ENCODE results near the gene RAI1. TPM values are rescaled to one million over a fixed set of nuclear protein-coding genes. Genes with fewer than 3 reads are reported as not detected.
A peak's percentile ranks its signal among the peaks of the same experiment; 100 is the strongest.

The RAI1 gene
- total RNA-seq, 4 donors from 2014 or later: 12.8 to 51.2 (median 47.6) TPM

GRCh38 chr17:17846003-17846402, 164.7 kb downstream of the RAI1 start:
- H3K9me3 ChIP-seq: no peaks in the 10 kb centered on the region
- H3K27ac ChIP-seq: no peak overlapping the region
- H3K4me3 ChIP-seq: no peak overlapping the region
- H3K36me3 ChIP-seq: peaks cover 0 to 11% (median 0%) of the 10 kb centered on the region in 3 donors
- no peaks in the 10 kb centered on the region for H3K27me3 ChIP-seq
- TF ChIP-seq POLR2A (IDR thresholded peaks at IDR 0.05): no peak
- DNase-seq: no peak
- peaks cover 1 to 27% (median 20%) of the 10 kb centered on the region in 4 donors for H3K4me1 ChIP-seq

GRCh38 chr17:17846645-17847044, 165.4 kb downstream of the RAI1 start:
- Histone ChIP-seq H3K4me1 (peaks cover 0 to 27% (median 20%) of the 10 kb centered on the region in 4 donors), H3K9me3 (no peaks in the 10 kb centered on the region), H3K36me3 (peaks cover 0 to 11% (median 0%) of the 10 kb centered on the region in 3 donors), H3K27me3 (no peaks in the 10 kb centered on the region), H3K4me3 (no peak overlapping the region), H3K27ac (no peak overlapping the region)
- TF ChIP-seq CTCF (IDR thresholded peaks at IDR 0.05): no peak
- no peak for TF ChIP-seq POLR2A (IDR thresholded peaks at IDR 0.05)
- DNase-seq: no peak

- H3K9me3 ChIP-seq: no peaks in the 10 kb centered on the region
- H3K4me3 ChIP-seq: no peak overlapping the region
- H3K36me3 ChIP-seq: peaks cover 0 to 11% (median 0%) of the 10 kb centered on the region in 3 donors
- TF ChIP-seq POLR2A (IDR thresholded peaks at IDR 0.05): no peak
- TF ChIP-seq CTCF (IDR thresholded peaks at IDR 0.05): no peak
- no peak overlapping the region for H3K27ac ChIP-seq
- peaks cover 0 to 27% (median 20%) of the 10 kb centered on the region in 4 donors for H3K4me1 ChIP-seq
- no peak for DNase-seq
- no peaks in the 10 kb centered on the region for H3K27me3 ChIP-seq
Measured at GRCh38 chr17:17847118-17847689, 165.9 kb downstream of the RAI1 start.

GRCh38 chr17:17847726-17848125, 166.5 kb downstream of the RAI1 start:
- no peaks in the 10 kb centered on the region for H3K27me3 ChIP-seq
- no peak for DNase-seq

GRCh38 chr17:17848311-17849082, 167.2 kb downstream of the RAI1 start:
- H3K4me1 ChIP-seq: peaks cover 0 to 33% (median 20%) of the 10 kb centered on the region in 4 donors
- no peak overlapping the region for H3K4me3 ChIP-seq
- H3K36me3 ChIP-seq: peaks cover 0 to 11% (median 0%) of the 10 kb centered on the region in 3 donors
- no peak for TF ChIP-seq CTCF (IDR thresholded peaks at IDR 0.05)
- TF ChIP-seq POLR2A (IDR thresholded peaks at IDR 0.05): no peak
- no peaks in the 10 kb centered on the region for H3K27me3 ChIP-seq
- H3K27ac ChIP-seq: peak overlapping the region; percentile 2 to 80 (median 73)
- DNase-seq: no peak
- H3K9me3 ChIP-seq: no peaks in the 10 kb centered on the region

More at GRCh38 chr17:17847726-17848125, 166.5 kb downstream of the RAI1 start:
- H3K9me3 ChIP-seq: no peaks in the 10 kb centered on the region
- TF ChIP-seq CTCF (IDR thresholded peaks at IDR 0.05): no peak
- no peak for TF ChIP-seq POLR2A (IDR thresholded peaks at IDR 0.05)
- no peak overlapping the region for H3K4me3 ChIP-seq
- H3K27ac ChIP-seq: no peak overlapping the region
- H3K4me1 ChIP-seq: peaks cover 0 to 27% (median 20%) of the 10 kb centered on the region in 4 donors
- H3K36me3 ChIP-seq: peaks cover 0 to 11% (median 0%) of the 10 kb centered on the region in 3 donors
